Fibroblast of the aortic adventitia (primary cell): Measurements from ENCODE around the gene KRTAP19-2. TPM values are rescaled to one million over a fixed set of nuclear protein-coding genes. Genes with fewer than 3 reads are reported as not detected.
A peak's percentile ranks its signal among the peaks of the same experiment; 100 is the strongest.
"Not testable (repeated sequence)": the region's sequence is repeated elsewhere in the genome, so short reads cannot be mapped to it uniquely, and the experiment has no call there.

ENCODE experiments used
- DNase-seq: peaks from one replicate; pipeline ENCODE4 v3.0.0-alpha.2; 2010; ENCODE audit warnings: low read depth
- H3K4me3 ChIP-seq: 2 replicates; pipeline ENCODE4 v1.5.1; 2011; ENCODE audit warnings: low read depth, mild to moderate bottlenecking, control low read depth, low read length, moderate library complexity
- total RNA-seq: library from RNA; depleted of rRNA; stranded (reverse); fragments of >200 nt; gene quantifications from 2 replicates; pipeline ENCODE4 v1.2.3, GENCODE V29; 2012; ENCODE audit warnings: low replicate concordance
- TF ChIP-seq, protein P1 (sequence below): IDR thresholded peaks from 2 replicates; pipeline ENCODE4 v1.5.1; 2011; ENCODE audit warnings: mild to moderate bottlenecking, low read length, control low read depth, inconsistent platforms; ENCODE audit not compliant: insufficient read depth

The KRTAP19-2 gene, protein sequence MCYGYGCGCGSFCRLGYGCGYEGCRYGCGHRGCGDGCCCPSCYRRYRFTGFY
- not detected in 2 replicates for total RNA-seq

DNA sequence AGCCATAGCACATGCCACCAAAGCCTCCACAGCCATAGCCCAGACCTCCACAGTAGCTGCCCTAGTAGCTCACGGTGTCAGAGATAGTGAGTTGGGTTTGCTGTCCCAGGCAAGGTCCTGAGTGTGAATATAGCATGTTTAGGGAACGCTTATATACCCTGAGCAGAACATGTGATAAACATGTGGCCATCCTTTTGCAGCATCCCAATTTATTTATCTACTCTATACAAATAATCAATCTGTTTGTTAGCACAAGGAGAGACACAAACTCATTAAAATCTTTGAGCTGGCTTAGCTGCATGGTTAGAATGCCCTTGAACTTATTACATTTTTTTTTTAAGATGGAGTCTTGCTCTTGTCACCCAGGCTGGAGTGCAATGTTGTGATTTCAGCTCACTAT is at the start of gene KRTAP19-2:
Gene KRTAP19-2 (minus strand): TSS at position 101 of the 400 bp plus-strand sequence. CDS start 88 bp downstream, at position 13.
- no peak within 1 kb of the TSS for H3K4me3 ChIP-seq
- no peak for DNase-seq
- TF ChIP-seq, protein P1, sequence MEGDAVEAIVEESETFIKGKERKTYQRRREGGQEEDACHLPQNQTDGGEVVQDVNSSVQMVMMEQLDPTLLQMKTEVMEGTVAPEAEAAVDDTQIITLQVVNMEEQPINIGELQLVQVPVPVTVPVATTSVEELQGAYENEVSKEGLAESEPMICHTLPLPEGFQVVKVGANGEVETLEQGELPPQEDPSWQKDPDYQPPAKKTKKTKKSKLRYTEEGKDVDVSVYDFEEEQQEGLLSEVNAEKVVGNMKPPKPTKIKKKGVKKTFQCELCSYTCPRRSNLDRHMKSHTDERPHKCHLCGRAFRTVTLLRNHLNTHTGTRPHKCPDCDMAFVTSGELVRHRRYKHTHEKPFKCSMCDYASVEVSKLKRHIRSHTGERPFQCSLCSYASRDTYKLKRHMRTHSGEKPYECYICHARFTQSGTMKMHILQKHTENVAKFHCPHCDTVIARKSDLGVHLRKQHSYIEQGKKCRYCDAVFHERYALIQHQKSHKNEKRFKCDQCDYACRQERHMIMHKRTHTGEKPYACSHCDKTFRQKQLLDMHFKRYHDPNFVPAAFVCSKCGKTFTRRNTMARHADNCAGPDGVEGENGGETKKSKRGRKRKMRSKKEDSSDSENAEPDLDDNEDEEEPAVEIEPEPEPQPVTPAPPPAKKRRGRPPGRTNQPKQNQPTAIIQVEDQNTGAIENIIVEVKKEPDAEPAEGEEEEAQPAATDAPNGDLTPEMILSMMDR, result no peak

DNA sequence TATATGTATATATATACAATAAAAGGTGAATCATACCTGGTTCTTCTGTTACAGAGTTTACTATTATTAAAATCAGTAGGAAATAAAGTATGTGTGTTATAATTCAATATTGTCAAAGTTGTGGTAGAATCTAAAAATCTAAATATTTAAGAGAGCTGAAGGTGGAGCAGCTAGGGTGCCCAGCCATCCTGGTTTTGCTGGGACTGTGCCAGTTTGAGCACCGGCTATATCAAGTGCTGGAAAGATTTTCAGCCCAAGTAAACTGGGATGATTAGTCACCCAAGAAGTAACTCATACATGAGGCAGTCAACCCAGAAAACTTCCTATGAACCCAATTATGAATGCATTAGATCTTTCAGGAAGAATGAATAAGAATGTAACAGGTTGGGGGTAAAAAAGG is 31.6 kb upstream of the KRTAP19-2 start:
- TF ChIP-seq, protein P1, result no peak

DNA sequence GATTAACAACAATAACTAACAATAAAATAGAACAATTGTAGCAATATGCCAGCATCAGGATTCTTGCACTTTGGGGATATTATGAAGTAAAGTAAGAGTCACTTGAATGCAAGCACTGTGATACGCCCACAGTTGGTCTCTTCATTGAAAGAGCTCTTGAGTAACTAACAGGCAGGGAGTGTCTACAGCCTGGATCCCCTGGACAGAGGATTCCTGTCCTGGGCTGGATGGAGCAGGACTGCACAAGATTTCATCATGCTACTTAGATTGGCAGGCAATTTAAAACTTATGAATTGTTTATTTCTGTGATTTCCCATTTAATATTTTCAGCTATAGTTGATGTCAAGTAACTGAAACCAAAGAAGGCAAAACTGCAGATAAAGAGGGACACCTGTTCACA is 28.4 kb upstream of the KRTAP19-2 start:
- H3K4me3 ChIP-seq, result no peak overlapping the region
- DNase-seq, result no peak
- TF ChIP-seq, protein P1, result no peak

More for the DNA sequence above, 31.6 kb upstream of the KRTAP19-2 start:
- H3K4me3 ChIP-seq, result no peak overlapping the region
- no peak for DNase-seq

DNA sequence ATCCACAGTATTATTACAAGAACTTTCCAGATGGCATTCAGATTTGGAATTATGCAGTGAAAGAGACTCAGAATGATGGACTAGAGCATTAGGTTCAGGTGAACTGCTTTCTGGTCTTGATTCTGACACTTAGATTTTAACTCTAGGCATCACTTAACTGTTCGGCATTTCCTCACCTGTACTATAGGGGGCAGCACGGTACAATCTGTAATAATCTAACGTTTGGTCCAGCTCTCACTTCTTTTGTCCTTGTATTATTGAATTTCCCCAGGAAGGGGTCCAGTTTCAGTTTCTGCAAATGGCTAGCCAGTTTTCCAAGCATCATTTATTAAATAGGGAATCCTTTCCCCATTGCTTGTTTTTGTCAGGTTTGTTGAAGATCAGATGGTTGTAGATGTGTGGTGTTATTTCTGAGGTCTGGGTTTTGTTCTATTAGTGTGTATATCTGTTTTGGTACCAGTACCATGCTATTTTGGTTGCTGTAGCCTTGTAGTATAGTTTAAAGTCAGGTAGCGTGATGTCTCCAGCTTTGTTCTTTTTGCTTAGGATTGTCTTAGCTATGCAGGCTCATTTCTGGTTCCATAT is 18.5 kb upstream of the KRTAP19-2 start:
- not testable (repeated sequence) for H3K4me3 ChIP-seq, DNase-seq
- TF ChIP-seq, protein P1, result peak; percentile 2

DNA sequence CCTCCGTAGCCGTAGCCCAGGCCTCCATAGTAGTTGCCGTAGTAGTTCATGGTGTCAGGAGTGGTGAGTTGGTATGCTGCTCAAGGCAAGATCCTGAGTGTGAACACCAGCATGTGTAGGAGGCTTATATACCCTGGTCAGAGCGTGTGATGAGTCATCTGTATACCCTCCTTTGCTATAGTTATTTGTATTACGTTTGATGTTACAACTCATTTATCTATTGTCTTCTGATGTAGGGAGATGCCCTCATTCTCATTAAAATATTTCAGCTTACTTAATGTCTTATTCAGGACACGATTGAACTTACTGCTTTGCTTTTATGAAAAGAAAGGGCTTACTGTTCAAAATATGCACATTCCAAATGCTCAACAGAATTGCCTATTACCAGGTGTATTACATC is 14.8 kb upstream of the KRTAP19-2 start, which contains the start of gene KRTAP19-5:
Gene KRTAP19-5 (minus strand): TSS at position 101 of the 400 bp plus-strand sequence. CDS start 51 bp downstream, at position 50.
- TF ChIP-seq, protein P1, result no peak
- H3K4me3 ChIP-seq, result no peak within 1 kb of the TSS
- DNase-seq, result no peak

DNA sequence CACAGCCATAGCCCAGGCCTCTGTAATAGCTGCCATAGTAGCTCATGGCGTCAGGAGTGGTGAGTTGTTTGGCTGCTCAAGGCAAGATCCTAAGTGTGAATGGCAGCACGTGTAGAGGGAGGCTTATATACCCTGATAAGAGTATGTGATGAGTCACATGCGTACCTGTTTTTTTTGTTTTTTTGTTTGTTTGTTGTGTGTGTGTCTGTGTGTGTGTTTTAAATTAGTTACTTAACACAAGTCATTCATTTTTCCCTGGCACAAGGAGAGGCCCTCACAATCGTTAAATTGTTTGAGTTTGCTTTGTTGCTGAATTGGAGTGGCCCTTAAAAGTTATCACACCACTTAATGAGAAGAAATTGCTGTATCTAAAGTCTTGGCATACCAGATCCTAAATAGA is 9.8 kb upstream of the KRTAP19-2 start, which contains the start of gene KRTAP19-4:
Gene KRTAP19-4 (minus strand): TSS at position 101 of the 400 bp plus-strand sequence. CDS start 55 bp downstream, at position 46.
- H3K4me3 ChIP-seq, result no peak within 1 kb of the TSS
- TF ChIP-seq, protein P1, result no peak
- DNase-seq, result no peak
